Neural cell (in vitro differentiated cells): Measurements from ENCODE around the gene CSTF1.

Experiments used
- EP300 ChIP-seq: fragments of 450-650 bp; conservative IDR thresholded peaks from 2 replicates; pipeline ENCODE4 v1.6.1; 2014; ENCODE audit warnings: antibody characterized with exemption, mild to moderate bottlenecking, moderate library complexity; ENCODE audit not compliant: poor library complexity, severe bottlenecking
- EZH2 ChIP-seq: fragments of 200-600, 300-800 bp; shearing (Covaris generic), sonication (generic); IDR thresholded peaks from 2 replicates; pipeline ENCODE4 v1.6.1; 2014; ENCODE audit warnings: antibody characterized with exemption, low read length, borderline replicate concordance, mild to moderate bottlenecking; ENCODE audit not compliant: insufficient read depth, poor library complexity, severe bottlenecking
- MXI1 ChIP-seq: fragments of 450-650 bp; conservative IDR thresholded peaks from 2 replicates; pipeline ENCODE4 v1.6.1; 2014; ENCODE audit warnings: antibody characterized with exemption, mild to moderate bottlenecking; ENCODE audit not compliant: poor library complexity, severe bottlenecking
- POLR2AphosphoS5 ChIP-seq: IDR thresholded peaks from 2 replicates; pipeline ENCODE4 v1.6.1; 2012
- SMC3 ChIP-seq: fragments of 450-650 bp; conservative IDR thresholded peaks from 2 replicates; pipeline ENCODE4 v1.6.1; 2014; ENCODE audit warnings: antibody characterized with exemption, mild to moderate bottlenecking, moderate library complexity; ENCODE audit not compliant: poor library complexity
- TAF1 ChIP-seq: IDR thresholded peaks from 2 replicates; pipeline ENCODE4 v1.6.1; 2012; ENCODE audit warnings: low read depth
- TF ChIP-seq, protein P1 (sequence below): fragments of 450-650 bp; IDR thresholded peaks from 2 replicates; pipeline ENCODE4 v1.5.1; 2014; ENCODE audit warnings: antibody characterized with exemption, mild to moderate bottlenecking, moderate library complexity; ENCODE audit not compliant: poor library complexity, severe bottlenecking
- TF ChIP-seq, protein P2 (sequence below): IDR thresholded peaks from 2 replicates; pipeline ENCODE4 v1.6.1; 2012; ENCODE audit warnings: borderline replicate concordance

DNA sequence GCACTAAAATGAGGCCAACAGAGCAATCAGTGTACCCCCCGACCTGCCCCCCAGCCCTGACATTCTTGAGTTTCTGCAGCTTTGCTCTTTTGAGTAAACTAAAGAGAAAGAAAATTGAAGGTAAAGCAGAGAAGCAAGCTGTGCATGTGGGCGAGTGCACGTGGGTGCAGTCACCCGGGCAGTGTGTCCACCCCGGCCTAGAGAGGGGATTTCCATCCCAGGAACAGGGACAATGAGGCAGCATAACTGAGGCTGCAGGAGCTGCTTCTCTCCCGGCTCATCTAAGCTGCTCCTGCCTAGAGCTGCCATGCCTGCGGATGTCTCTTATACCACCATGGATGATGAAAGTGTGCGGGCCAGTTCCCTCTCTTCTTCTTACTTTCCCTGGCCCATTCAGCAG is 36.4 kb downstream of the CSTF1 start:
- TF ChIP-seq, protein P1, sequence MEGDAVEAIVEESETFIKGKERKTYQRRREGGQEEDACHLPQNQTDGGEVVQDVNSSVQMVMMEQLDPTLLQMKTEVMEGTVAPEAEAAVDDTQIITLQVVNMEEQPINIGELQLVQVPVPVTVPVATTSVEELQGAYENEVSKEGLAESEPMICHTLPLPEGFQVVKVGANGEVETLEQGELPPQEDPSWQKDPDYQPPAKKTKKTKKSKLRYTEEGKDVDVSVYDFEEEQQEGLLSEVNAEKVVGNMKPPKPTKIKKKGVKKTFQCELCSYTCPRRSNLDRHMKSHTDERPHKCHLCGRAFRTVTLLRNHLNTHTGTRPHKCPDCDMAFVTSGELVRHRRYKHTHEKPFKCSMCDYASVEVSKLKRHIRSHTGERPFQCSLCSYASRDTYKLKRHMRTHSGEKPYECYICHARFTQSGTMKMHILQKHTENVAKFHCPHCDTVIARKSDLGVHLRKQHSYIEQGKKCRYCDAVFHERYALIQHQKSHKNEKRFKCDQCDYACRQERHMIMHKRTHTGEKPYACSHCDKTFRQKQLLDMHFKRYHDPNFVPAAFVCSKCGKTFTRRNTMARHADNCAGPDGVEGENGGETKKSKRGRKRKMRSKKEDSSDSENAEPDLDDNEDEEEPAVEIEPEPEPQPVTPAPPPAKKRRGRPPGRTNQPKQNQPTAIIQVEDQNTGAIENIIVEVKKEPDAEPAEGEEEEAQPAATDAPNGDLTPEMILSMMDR: no peak
- TF ChIP-seq MXI1 (no peak), EZH2 (no peak), POLR2AphosphoS5 (no peak), EP300 (no peak), SMC3 (no peak), TAF1 (no peak)
- TF ChIP-seq, protein P2, sequence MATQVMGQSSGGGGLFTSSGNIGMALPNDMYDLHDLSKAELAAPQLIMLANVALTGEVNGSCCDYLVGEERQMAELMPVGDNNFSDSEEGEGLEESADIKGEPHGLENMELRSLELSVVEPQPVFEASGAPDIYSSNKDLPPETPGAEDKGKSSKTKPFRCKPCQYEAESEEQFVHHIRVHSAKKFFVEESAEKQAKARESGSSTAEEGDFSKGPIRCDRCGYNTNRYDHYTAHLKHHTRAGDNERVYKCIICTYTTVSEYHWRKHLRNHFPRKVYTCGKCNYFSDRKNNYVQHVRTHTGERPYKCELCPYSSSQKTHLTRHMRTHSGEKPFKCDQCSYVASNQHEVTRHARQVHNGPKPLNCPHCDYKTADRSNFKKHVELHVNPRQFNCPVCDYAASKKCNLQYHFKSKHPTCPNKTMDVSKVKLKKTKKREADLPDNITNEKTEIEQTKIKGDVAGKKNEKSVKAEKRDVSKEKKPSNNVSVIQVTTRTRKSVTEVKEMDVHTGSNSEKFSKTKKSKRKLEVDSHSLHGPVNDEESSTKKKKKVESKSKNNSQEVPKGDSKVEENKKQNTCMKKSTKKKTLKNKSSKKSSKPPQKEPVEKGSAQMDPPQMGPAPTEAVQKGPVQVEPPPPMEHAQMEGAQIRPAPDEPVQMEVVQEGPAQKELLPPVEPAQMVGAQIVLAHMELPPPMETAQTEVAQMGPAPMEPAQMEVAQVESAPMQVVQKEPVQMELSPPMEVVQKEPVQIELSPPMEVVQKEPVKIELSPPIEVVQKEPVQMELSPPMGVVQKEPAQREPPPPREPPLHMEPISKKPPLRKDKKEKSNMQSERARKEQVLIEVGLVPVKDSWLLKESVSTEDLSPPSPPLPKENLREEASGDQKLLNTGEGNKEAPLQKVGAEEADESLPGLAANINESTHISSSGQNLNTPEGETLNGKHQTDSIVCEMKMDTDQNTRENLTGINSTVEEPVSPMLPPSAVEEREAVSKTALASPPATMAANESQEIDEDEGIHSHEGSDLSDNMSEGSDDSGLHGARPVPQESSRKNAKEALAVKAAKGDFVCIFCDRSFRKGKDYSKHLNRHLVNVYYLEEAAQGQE: no peak
